SK-N-SH treated with all-trans-retinoic acid at 6 μM for 48 hours (cell line): Measurements from ENCODE around the gene SELENON.

Experiments
- BACH2 ChIP-seq: fragments of 250-450 bp; sonication (Bioruptor Pico); IDR thresholded peaks from 2 replicates; pipeline ENCODE4 v1.9.0; 2021; ENCODE audit warnings: mild to moderate bottlenecking, borderline replicate concordance
- CSDC2 ChIP-seq: fragments of 250-450 bp; sonication (Bioruptor Pico); IDR thresholded peaks from 2 replicates; pipeline ENCODE4 v1.5.0; 2020; ENCODE audit warnings: mild to moderate bottlenecking, moderate library complexity

- TF ChIP-seq BACH2 (CRISPR knock-in tag) (no peak), CSDC2 (CRISPR knock-in tag) (no peak)
These were observed 18.0 kb downstream of the SELENON start for GRCh38 chr1:25817840-25818501.
